Neuronal stem cell (in vitro differentiated cells): ENCODE results near the gene MED15.

Source experiments
- DNase-seq: peaks from one replicate; pipeline ENCODE4 v3.0.0-alpha.2; 2013; ENCODE audit warnings: low spot score
- H2AFZ ChIP-seq: one replicate; pipeline ENCODE4 v1.6.1; 2013; ENCODE audit warnings: mild to moderate bottlenecking, low read length, inconsistent platforms
- H2AK5ac ChIP-seq: 2 replicates; pipeline ENCODE4 v1.6.1; 2013; ENCODE audit warnings: low read depth, mild to moderate bottlenecking, inconsistent platforms, low read length, moderate library complexity, mixed read lengths
- H2BK120ac ChIP-seq: 2 replicates; pipeline ENCODE4 v1.6.1; 2013; ENCODE audit warnings: low read depth, mild to moderate bottlenecking, inconsistent platforms, low read length, moderate library complexity, mixed read lengths
- H2BK12ac ChIP-seq: one replicate; pipeline ENCODE4 v1.6.1; 2013; ENCODE audit warnings: low read length, inconsistent platforms
- H2BK15ac ChIP-seq: 2 replicates; pipeline ENCODE4 v1.6.1; 2013; ENCODE audit warnings: mild to moderate bottlenecking, low read length, inconsistent platforms, mixed read lengths
- H2BK5ac ChIP-seq: one replicate; pipeline ENCODE4 v1.6.1; 2013; ENCODE audit warnings: inconsistent platforms, mild to moderate bottlenecking, low read length, moderate library complexity
- H3K14ac ChIP-seq: one replicate; pipeline ENCODE4 v1.6.1; 2013; ENCODE audit warnings: low read length, inconsistent platforms
- H3K18ac ChIP-seq: 2 replicates; pipeline ENCODE4 v1.6.1; 2013; ENCODE audit warnings: low read length, inconsistent platforms
- H3K23ac ChIP-seq: 2 replicates; pipeline ENCODE4 v1.6.1; 2013; ENCODE audit warnings: low read depth, mild to moderate bottlenecking, mixed read lengths, low read length, inconsistent platforms; ENCODE audit not compliant: poor library complexity
- H3K27ac ChIP-seq: replicated peaks from 3 replicates; pipeline ENCODE4 v1.5.1; 2013; ENCODE audit warnings: low read length, inconsistent platforms
- H3K27me3 ChIP-seq, 3 experiments: 2 replicates each; pipeline ENCODE4 v1.6.1; 2013; ENCODE audit warnings: low read length in 3 of 3, mild to moderate bottlenecking in 2 of 3, inconsistent platforms in 1 of 3, low read depth in 1 of 3, mixed read lengths in 1 of 3, moderate library complexity in 1 of 3; ENCODE audit not compliant: control insufficient read depth in 3 of 3, insufficient read depth in 3 of 3
- H3K36me3 ChIP-seq, 2 donors: replicated peaks in 1 of 2; 2 replicates each; pipeline ENCODE4 v1.6.1; 2013; ENCODE audit warnings: low read length in 2 of 2; ENCODE audit not compliant: control insufficient read depth in 2 of 2, insufficient read depth in 2 of 2
- H3K4ac ChIP-seq: 2 replicates; pipeline ENCODE4 v1.6.1; 2013; ENCODE audit warnings: inconsistent platforms, mild to moderate bottlenecking, low read length, moderate library complexity
- H3K4me1 ChIP-seq, 2 donors: 1 replicate in 1 of 2; 2 replicates in 1 of 2; pipeline ENCODE4 v1.6.1; 2013; ENCODE audit warnings: low read length in 2 of 2, low read depth in 1 of 2; ENCODE audit not compliant: control insufficient read depth in 2 of 2, insufficient read depth in 1 of 2
- H3K4me2 ChIP-seq: one replicate; pipeline ENCODE4 v1.6.1; 2013; ENCODE audit warnings: mild to moderate bottlenecking, low read length, inconsistent platforms; ENCODE audit not compliant: insufficient read depth, poor library complexity, severe bottlenecking
- H3K4me3 ChIP-seq, 2 donors: 2 replicates each; pipeline ENCODE4 v1.5.1; 2013; ENCODE audit warnings: low read length in 2 of 2, mild to moderate bottlenecking in 2 of 2, inconsistent platforms in 1 of 2, moderate library complexity in 1 of 2
- H3K79me1 ChIP-seq: one replicate; pipeline ENCODE4 v1.6.1; 2013; ENCODE audit warnings: low read depth, mild to moderate bottlenecking, inconsistent platforms, low read length, moderate library complexity
- H3K9ac ChIP-seq: one replicate; pipeline ENCODE4 v1.6.1; 2013; ENCODE audit warnings: mild to moderate bottlenecking, low read depth, low read length, inconsistent platforms; ENCODE audit not compliant: poor library complexity
- H3K9me3 ChIP-seq, 2 donors: replicated peaks in 1 of 2; 2 replicates each; pipeline versions ENCODE3 to v1.6.1; 2013; ENCODE audit warnings: low read length in 2 of 2, mild to moderate bottlenecking in 2 of 2, inconsistent platforms in 1 of 2, low read depth in 1 of 2, mixed read lengths in 1 of 2, moderate library complexity in 1 of 2; ENCODE audit not compliant: control insufficient read depth in 2 of 2, insufficient read depth in 1 of 2
- H4K8ac ChIP-seq: one replicate; pipeline ENCODE4 v1.6.1; 2013; ENCODE audit warnings: low read depth, mild to moderate bottlenecking, inconsistent platforms, low read length, moderate library complexity
- H4K91ac ChIP-seq: one replicate; pipeline ENCODE4 v1.6.1; 2013; ENCODE audit warnings: low read length, low read depth, mild to moderate bottlenecking, inconsistent platforms; ENCODE audit not compliant: poor library complexity
- WGBS, 2 donors: extraction: QIAGEN DNeasy Blood & Tissue Kit; methylation state at CpG; one replicate each; pipeline ENCODE4 v1.1.7; 2013; ENCODE audit warnings: missing lambda C conversion rate in 2 of 2, mixed read lengths in 1 of 2; ENCODE audit not compliant: insufficient read length in 2 of 2, insufficient replicate concordance in 1 of 2; ENCODE audit errors: extremely low coverage in 2 of 2; 5-methylcytosine and 5-hydroxymethylcytosine counted together

Gene MED15

GRCh38 chr22:20595461-20595860 is 88.1 kb downstream of the MED15 start:
- Histone ChIP-seq H2AFZ (no peak overlapping the region), H3K18ac (no peak overlapping the region), H3K4me3 (no peak overlapping the region), H2AK5ac (no peak overlapping the region), H2BK15ac (no peak overlapping the region), H3K23ac (no peak overlapping the region), H3K4ac (no peak overlapping the region), H3K27me3 (no peaks in the 10 kb centered on the region), H3K14ac (no peak overlapping the region), H3K9ac (no peak overlapping the region), H3K4me2 (no peak overlapping the region), H3K79me1 (no peaks in the 10 kb centered on the region), H3K36me3 (no peaks in the 10 kb centered on the region), H2BK12ac (no peak overlapping the region), H3K4me1 (peaks cover 0 to 6% of the 10 kb centered on the region in 2 donors), H4K8ac (no peak overlapping the region), H2BK120ac (no peak overlapping the region), H3K9me3 (peaks cover 0 to under 1% of the 10 kb centered on the region in 2 donors), H2BK5ac (no peak overlapping the region), H4K91ac (no peak overlapping the region), H3K27ac (no peak overlapping the region)
- DNase-seq, result no peak
- no CpG with 5 or more reads among the region's 3 CpGs for WGBS, 2 donors

DNA sequence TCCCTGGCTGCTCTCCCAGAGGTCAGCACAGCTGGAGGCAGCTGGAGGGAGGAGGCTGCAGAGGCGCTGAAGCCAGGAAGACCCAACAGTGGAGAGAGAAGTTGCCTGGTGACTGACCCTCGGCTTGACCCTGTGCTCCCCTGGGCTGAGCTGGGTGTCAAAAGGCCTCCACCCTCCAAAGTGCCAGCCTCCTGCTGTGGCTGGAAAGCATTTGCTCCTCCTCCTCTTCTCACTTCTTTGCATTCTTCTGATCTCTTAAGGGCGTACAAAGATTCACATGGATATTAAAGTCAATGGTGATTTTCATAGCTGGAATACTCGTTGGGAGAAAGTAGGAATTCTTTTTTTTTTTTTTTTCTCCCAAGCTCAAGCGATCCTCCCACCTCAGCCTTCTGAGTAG is 91.7 kb downstream of the MED15 start:
- H3K27ac ChIP-seq, result no peak overlapping the region
- H3K4me3 ChIP-seq, result no peak overlapping the region
- H2AFZ ChIP-seq, result no peak overlapping the region
- H3K9me3 ChIP-seq, result no peaks in the 10 kb centered on the region
- H3K4me2 ChIP-seq, result no peak overlapping the region
- no peaks in the 10 kb centered on the region for H3K79me1 ChIP-seq
- no peaks in the 10 kb centered on the region for H3K4me1 ChIP-seq
- no peak overlapping the region for H3K9ac ChIP-seq
- WGBS, 2 donors, result no CpG with 5 or more reads among the region's 5 CpGs
- H2BK12ac ChIP-seq, result no peak overlapping the region
- no peaks in the 10 kb centered on the region for H3K36me3 ChIP-seq
- H4K91ac ChIP-seq, result no peak overlapping the region
- no peak overlapping the region for H2BK15ac ChIP-seq
- no peak overlapping the region for H2BK120ac ChIP-seq
- no peak overlapping the region for H3K14ac ChIP-seq
- no peak overlapping the region for H3K23ac ChIP-seq
- H3K18ac ChIP-seq, result no peak overlapping the region
- H2BK5ac ChIP-seq, result no peak overlapping the region
- H2AK5ac ChIP-seq, result no peak overlapping the region
- no peak overlapping the region for H4K8ac ChIP-seq
- H3K4ac ChIP-seq, result no peak overlapping the region
- H3K27me3 ChIP-seq, result peaks cover 0 to 6% (median 0%) of the 10 kb centered on the region in 3 experiments
- DNase-seq, result no peak

DNA sequence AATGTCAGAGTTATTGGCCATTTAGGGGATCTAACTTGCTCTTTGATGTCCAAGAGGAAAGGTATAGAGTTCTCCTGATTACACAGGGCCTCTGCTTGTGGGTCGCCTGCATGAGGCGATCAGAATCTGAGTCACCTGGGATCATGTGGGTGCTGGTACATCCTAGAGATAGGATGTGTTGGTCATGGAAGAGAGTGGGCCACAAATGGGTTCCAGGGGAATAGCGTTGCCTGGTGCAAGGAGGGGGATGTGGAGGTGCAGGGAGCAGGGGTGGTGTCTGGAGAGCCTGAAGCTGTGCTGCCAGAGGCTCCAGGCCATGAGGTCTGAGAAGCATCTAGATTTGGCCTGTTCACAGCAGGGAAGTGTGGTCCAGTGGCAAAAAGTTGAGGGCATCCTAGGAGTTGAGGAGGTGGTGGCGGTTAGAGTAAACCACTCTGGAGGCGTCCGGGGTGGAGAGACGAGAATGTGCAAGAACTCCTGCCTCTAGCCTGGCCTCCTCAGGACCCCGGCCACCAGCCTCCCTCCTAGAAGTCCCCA is 92.8 kb downstream of the MED15 start:
- Histone ChIP-seq H2AK5ac (peak overlapping the region; percentile 9), H3K4me2 (no peak overlapping the region), H3K9ac (no peak overlapping the region), H3K18ac (peak overlapping the region; percentile 28), H3K23ac (peak overlapping the region; percentile 95), H2AFZ (no peak overlapping the region), H4K91ac (no peak overlapping the region), H3K79me1 (no peaks in the 10 kb centered on the region), H3K14ac (peak overlapping the region; percentile 89), H2BK15ac (no peak overlapping the region), H3K4me3 (no peak overlapping the region), H3K9me3 (no peaks in the 10 kb centered on the region), H3K27me3 (peaks cover 0 to 11% (median 0%) of the 10 kb centered on the region in 3 experiments), H3K4me1 (no peaks in the 10 kb centered on the region), H3K36me3 (no peaks in the 10 kb centered on the region), H4K8ac (no peak overlapping the region), H2BK12ac (no peak overlapping the region), H3K4ac (no peak overlapping the region), H2BK120ac (no peak overlapping the region), H2BK5ac (no peak overlapping the region), H3K27ac (no peak overlapping the region)
- DNase-seq, result no peak
- no CpG with 5 or more reads among the region's 8 CpGs for WGBS, 2 donors

DNA sequence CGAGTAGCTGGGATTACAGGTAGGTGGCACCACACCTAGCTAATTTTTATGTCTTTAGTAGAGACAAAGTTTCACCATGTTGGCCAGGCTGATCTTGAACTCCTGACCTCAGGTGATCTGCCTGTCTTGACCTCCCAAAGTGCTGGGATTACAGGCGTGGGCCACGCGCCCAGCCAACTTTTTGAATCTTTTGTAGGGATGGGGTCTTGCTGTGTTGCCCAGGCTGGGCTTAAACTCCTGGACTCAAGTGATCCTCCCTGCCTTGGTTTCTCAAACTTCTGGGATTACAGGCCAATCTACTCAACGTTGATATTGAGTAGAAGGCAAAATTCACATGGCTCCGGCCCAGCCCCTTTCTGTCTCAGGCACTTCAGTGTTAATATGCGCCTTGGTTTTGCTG is 93.9 kb downstream of the MED15 start:
- Histone ChIP-seq H2AFZ (no peak overlapping the region), H2BK15ac (no peak overlapping the region), H4K8ac (no peak overlapping the region), H2BK5ac (no peak overlapping the region), H3K4me3 (no peak overlapping the region), H3K27me3 (peaks cover 0 to 11% (median 0%) of the 10 kb centered on the region in 3 experiments), H2BK120ac (no peak overlapping the region), H3K36me3 (no peaks in the 10 kb centered on the region), H3K9me3 (no peaks in the 10 kb centered on the region), H3K14ac (peak overlapping the region; percentile 38), H3K4me2 (no peak overlapping the region), H3K79me1 (no peaks in the 10 kb centered on the region), H2AK5ac (peak overlapping the region; percentile 28), H3K4ac (no peak overlapping the region), H3K9ac (no peak overlapping the region), H4K91ac (no peak overlapping the region), H2BK12ac (no peak overlapping the region), H3K4me1 (no peaks in the 10 kb centered on the region), H3K23ac (peak overlapping the region; percentile 31), H3K27ac (no peak overlapping the region), H3K18ac (no peak overlapping the region)
- WGBS, 2 donors, result no CpG with 5 or more reads among the region's 7 CpGs
- DNase-seq, result no peak
